Hypothalamus (tissue), 51 donors: ENCODE results near the gene RFPL3.
A peak's percentile ranks its signal among the peaks of the same experiment; 100 is the strongest.
"Not testable (repeated sequence)": the region's sequence is repeated elsewhere in the genome, so short reads cannot be mapped to it uniquely, and the experiment has no call there.

Source experiments
- DNase-seq, 51 donors: peaks; one replicate each; lab custom pipeline; 2025; lab: John Stamatoyannopoulos, UW

RFPL3 gene

GRCh38 chr22:32348031-32348611 is 9.5 kb upstream of the RFPL3 start:
- DNase-seq, result no peak

DNA sequence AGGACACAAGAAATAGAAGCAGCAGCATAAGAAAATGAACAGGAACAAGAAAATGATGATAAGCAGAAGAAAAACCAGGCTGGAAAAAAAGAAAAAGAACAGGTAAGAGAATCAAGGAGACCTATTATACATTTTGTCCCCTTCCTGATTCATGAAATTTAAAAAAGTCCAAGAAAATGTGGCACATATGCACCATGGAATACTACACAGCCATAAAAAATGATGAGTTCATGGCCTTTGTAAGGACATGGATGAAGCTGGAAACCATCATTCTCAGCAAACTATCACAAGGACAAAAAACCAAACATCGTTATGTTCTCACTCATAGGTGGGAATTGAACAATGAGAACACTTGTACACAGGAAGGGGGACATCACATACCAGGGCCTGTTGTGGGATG is 5.8 kb upstream of the RFPL3 start:
- not testable (repeated sequence) for DNase-seq

DNA sequence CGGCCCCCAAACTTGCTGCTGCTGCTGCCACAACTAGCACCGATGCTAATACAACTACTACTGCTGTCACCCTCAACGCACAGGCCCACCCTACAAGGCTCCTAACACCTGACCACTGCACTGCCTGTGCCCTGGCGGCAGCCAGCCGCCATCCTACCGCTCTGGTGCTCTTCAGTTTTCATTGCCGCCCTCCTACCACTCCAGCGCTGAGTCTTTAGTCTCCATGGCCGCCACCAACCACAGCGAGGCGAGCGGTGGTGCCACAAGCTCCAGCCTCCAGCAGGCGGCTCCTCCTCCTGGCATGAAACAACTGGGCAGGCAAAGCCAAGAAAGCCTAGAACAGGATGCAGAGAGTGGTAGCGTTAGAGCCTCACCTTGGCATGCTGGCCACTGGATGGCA is 5.0 kb upstream of the RFPL3 start:
- DNase-seq, result no peak

GRCh38 chr22:32353292-32353691 is 4.4 kb upstream of the RFPL3 start:
- DNase-seq, result no peak

GRCh38 chr22:32353840-32354239 is 3.8 kb upstream of the RFPL3 start:
- DNase-seq, result no peak

DNA sequence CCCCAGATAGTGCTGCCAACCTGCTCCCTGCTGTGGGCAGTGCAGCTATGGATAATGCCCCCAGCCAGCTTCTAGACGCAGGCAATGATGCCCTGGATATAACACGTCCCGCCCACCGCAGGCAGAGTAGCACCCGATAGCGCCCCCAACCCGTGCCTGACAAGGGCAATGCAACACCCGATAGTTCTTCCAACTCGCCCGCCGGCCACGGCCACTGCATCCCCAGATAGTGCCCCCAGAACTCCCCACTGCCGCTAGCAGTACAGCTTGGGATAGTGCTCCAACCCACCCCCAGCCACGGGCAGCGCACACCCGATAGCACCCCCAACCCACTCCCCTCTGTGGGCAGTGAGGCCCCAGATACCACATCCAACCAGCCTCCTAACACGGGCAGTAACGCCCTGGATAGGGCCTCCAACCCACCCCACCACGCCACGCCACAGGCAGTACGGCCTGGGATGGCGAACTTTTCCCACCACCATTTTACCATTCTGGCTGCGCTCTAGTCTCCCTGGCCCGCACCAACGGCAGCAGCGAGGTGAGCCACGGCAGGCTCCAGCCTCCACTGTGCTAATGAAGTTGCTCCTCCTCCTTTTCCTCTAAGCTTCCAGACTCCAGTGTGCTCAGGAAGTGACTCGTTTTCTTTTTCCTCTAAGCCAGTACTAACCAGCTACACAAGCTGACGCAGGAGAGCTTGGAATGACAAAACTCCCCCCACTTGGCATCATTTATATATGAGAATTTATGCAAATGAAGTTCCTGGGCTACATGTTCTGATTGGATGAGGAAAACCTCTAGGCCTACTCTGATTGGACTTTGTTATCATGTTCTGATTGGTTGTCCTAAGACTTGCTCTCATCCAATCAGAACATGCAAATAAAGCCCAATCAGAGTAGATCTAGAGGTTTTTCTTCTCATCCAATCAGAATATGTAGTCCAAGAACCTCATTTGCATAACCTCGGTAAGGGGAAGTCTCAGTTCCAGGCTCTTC is 3.0 kb upstream of the RFPL3 start:
- no peak for DNase-seq

GRCh38 chr22:32355760-32356159 is 1.9 kb upstream of the RFPL3 start:
- no peak for DNase-seq

DNA sequence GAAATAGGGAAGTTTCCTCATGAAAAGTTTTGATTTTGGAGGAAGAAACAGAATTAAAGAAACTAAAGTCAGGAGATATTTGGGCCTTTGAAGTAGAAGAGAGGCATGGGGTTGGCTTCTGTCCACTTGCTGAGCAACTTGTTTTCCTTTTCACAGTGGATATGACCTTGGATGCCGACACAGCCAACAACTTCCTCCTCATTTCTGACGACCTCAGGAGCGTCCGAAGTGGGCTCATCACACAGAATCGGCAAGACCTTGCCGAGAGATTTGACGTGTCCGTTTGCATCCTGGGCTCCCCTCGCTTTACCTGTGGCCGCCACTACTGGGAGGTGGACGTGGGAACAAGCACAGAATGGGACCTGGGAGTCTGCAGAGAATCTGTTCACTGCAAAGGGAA is 2.4 kb downstream of the RFPL3 start:
- not testable (repeated sequence) for DNase-seq

GRCh38 chr22:32361257-32361656 is 3.6 kb downstream of the RFPL3 start:
- DNase-seq, result no peak

- DNase-seq, result no peak
Observed at GRCh38 chr22:32364210-32364609, 6.5 kb downstream of the RFPL3 start.

- DNase-seq, result no peak
Observed at GRCh38 chr22:32375678-32376450, 18.2 kb downstream of the RFPL3 start.

- peak in 2 of 51 donors; percentile 23 to 49 for DNase-seq
Observed at GRCh38 chr22:32376681-32377080, 19.0 kb downstream of the RFPL3 start.

- peak in 30 of 51 donors; percentile 2 to 65 (median 24) for DNase-seq
Observed at GRCh38 chr22:32378707-32379272, 21.1 kb downstream of the RFPL3 start.

DNA sequence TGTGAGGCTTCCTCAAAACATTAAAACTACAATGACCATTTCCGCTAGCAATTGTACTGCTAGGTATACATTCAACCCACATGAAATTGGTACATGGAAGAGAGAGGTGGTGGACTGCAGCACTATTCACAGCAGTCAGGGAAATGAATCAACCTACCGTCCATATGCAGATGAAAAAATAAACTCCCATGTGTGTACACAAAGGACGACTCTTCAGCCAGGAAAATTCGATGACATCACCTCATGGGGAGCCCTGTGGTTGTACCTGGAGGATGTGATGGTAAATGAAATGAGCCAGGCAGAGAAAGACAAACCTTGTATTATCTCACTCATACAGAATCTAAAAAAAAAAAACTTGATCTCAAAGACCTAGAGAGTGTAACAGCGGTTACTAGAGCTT is 23.3 kb downstream of the RFPL3 start:
- DNase-seq, result no peak

DNA sequence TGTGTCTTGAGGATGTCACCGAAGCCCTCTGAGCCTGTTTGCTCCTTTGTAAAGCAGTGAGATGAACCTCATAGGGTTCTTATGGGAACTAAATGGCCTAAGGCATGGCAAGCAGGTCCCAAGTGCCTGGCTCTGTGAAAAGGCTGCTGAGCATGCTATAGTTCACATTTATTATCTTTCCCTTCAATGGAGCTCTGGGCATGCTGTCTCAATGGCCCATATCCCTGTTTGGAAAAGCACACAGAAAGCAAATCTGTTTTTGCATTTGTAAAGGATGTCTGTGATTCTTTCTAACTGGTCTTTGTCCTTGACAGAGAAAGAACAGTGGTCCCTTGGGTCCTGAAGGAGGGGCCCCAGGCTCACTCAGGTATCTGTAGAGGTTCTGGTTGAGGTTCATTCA is 28.0 kb downstream of the RFPL3 start:
- no peak for DNase-seq

GRCh38 chr22:32389685-32390084 is 32.0 kb downstream of the RFPL3 start:
- DNase-seq, result peak in 3 of 51 donors; percentile 3 to 10 (median 6)

DNA sequence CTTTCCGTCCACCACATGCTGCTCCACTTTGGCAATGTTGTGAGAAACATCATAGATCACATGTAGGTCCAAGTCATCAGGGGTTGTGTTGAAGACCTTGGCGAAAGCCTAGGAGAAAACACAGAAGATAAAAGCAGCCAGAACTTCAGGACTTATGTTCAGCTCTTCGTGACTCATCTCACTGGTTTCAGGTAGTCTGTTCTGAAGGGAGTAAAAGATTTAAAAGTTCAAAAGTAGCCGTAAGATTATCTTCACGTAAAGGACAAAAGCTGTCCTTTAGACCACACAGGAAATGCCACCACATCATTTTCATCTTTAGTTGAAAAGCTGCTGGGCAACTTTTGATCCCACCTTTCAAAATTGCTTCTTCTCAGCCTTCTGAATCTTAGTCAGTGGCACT is 37.4 kb downstream of the RFPL3 start:
- DNase-seq, result no peak

DNA sequence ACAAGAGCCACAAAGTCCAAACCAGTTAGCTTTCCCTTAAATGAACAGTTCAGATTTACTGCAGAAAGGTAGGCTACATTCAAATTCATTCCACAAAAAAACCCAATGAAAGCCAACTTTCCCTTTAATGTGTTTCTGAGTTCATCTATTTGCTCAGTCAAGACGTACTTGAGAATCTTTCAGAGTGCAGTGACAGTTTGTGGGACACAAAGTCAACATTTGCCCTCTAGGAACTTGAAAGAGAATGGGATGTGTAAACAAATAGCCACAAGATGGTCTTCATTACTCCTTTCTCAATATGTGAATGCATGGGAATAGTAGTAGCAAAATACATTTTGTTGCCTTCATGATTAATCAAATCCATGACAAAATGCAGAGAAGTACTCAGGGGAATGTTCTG is 38.6 kb downstream of the RFPL3 start:
- DNase-seq, result no peak

GRCh38 chr22:32396746-32397145 is 39.1 kb downstream of the RFPL3 start:
- DNase-seq, result no peak

DNA sequence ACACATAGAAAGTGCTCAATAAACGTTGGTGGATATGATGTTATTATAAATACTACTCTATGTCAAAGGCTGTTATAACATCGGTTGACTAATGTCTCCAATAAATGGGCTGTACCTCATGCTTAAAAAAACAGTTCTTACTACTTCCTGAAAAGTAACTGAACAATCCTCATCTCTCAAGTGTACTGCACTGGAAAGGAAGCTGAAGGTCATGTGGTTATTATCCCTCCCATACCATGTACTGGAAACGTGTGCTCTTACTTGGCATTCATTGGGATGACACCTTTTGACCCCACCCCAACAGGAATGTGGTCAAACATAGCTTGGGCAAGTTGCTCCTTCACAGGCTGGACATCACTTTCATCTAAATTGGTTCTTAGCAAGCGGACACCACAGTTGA is 43.8 kb downstream of the RFPL3 start:
- no peak for DNase-seq

DNA sequence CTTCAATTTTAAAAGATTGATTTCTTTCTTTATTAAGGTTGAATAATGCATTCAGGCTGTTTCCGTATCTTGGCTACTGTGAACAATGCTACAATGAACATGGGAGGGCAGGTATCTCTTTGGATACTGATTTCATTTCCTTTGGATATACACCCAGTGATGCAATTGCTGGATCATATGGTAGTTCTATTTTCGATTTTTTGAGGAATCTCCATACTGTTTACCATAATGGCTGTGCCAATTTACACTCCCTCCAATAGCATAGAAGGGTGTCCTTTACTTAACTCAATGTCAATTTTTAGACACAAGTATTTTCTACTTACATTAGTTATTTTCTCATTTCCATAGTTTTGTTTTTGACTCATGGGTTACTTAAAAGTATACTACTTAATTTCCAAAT is 46.4 kb downstream of the RFPL3 start:
- DNase-seq, result no peak
